ENCODE results near the gene MRM2.

The MRM2 gene

GRCh38 chr7:2201686-2202360, 40.2 kb downstream of the MRM2 start:
- DNase-seq: no peak

GRCh38 chr7:2201128-2201527, 40.9 kb downstream of the MRM2 start:
- no peak for DNase-seq

- DNase-seq: no peak
Observed at GRCh38 chr7:2200584-2200980, 41.4 kb downstream of the MRM2 start.

- DNase-seq: no peak
Observed at GRCh38 chr7:2199956-2200583, 41.9 kb downstream of the MRM2 start.

GRCh38 chr7:2199528-2199927, 42.5 kb downstream of the MRM2 start:
- no peak for DNase-seq

- no peak for DNase-seq
Observed at GRCh38 chr7:2198760-2199159, 43.2 kb downstream of the MRM2 start.

GRCh38 chr7:2198206-2198605, 43.8 kb downstream of the MRM2 start:
- no peak for DNase-seq

- no peak for DNase-seq
Observed at GRCh38 chr7:2197436-2198155, 44.4 kb downstream of the MRM2 start.

GRCh38 chr7:2196381-2197378, 45.3 kb downstream of the MRM2 start:
- DNase-seq: no peak

GRCh38 chr7:2195400-2196246, 46.4 kb downstream of the MRM2 start:
- no peak for DNase-seq

GRCh38 chr7:2193575-2194305, 48.3 kb downstream of the MRM2 start:
- DNase-seq: no peak

GRCh38 chr7:2192831-2193534, 49.0 kb downstream of the MRM2 start:
- DNase-seq: no peak

GRCh38 chr7:2191016-2191415, 51.0 kb downstream of the MRM2 start:
- no peak for DNase-seq

- no peak for DNase-seq
Observed at GRCh38 chr7:2190531-2190930, 51.5 kb downstream of the MRM2 start.

GRCh38 chr7:2186166-2186565, 55.8 kb downstream of the MRM2 start:
- no peak for DNase-seq

- DNase-seq: no peak
Observed at GRCh38 chr7:2185715-2186114, 56.3 kb downstream of the MRM2 start.
